Measurements from ENCODE around the gene LPIN1. TPM values are rescaled to one million over a fixed set of nuclear protein-coding genes. Genes with fewer than 3 reads are reported as not detected.
A peak's percentile ranks its signal among the peaks of the same experiment; 100 is the strongest.

LPIN1 gene
- total and polyA plus RNA-seq, 2 of the 13 experiments (the other 11 are each of a cell fraction or from before 2014, with no cell fraction given), result 9.7 to 19.4 TPM

DNA sequence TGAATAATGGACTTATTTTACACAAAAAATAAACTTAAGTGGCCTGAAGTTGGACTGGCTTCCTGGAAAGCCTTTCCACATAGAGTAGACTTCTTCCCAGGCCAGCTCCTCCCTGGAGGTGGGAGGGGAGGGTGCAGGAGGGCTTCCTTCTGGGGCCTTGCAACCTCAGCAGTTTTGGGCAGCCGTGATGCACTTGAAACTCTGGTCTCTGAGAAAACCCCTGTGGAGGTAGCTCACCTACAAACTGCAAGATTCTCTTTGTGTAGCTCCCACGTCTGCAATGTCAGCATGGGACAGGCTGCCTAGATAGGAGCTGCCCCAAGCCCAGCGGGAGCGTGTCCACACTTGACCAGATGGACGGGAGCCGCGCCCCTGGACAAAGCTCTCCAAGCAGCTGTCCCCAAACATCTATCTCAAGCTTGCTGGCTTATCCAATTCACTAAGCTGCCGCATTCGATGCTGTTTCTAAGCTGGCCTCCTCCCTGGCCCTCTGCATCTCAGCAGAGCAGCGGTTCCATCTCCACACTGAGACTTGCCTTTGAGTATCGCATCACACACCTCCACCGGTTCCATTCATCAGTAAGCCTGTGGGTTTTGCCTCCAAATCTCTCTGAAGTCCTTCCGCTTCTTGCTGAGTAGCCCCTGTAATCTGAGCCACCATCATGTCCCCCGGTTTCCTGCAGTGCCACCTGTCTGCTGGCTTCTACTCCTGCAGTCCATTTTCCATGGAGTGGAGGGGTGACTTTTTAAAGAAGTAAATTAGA is 1.6 kb upstream of the LPIN1 start (continued):
- TF ChIP-seq, protein P1, sequence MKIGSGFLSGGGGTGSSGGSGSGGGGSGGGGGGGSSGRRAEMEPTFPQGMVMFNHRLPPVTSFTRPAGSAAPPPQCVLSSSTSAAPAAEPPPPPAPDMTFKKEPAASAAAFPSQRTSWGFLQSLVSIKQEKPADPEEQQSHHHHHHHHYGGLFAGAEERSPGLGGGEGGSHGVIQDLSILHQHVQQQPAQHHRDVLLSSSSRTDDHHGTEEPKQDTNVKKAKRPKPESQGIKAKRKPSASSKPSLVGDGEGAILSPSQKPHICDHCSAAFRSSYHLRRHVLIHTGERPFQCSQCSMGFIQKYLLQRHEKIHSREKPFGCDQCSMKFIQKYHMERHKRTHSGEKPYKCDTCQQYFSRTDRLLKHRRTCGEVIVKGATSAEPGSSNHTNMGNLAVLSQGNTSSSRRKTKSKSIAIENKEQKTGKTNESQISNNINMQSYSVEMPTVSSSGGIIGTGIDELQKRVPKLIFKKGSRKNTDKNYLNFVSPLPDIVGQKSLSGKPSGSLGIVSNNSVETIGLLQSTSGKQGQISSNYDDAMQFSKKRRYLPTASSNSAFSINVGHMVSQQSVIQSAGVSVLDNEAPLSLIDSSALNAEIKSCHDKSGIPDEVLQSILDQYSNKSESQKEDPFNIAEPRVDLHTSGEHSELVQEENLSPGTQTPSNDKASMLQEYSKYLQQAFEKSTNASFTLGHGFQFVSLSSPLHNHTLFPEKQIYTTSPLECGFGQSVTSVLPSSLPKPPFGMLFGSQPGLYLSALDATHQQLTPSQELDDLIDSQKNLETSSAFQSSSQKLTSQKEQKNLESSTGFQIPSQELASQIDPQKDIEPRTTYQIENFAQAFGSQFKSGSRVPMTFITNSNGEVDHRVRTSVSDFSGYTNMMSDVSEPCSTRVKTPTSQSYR (CRISPR knock-in tag; IDR thresholded peaks at IDR 0.05; ENCODE audit: borderline replicate concordance), result no peak
- peak; percentile 31; the same call in 1 of the 2 replicates for TF ChIP-seq REPIN1 (CRISPR knock-in tag; IDR thresholded peaks at IDR 0.05; ENCODE audit: borderline replicate concordance, low read depth)
- no peak for TF ChIP-seq MAZ (IDR thresholded peaks at IDR 0.05; ENCODE audit: borderline replicate concordance, low read depth, low read length)
- TF ChIP-seq MAZ (CRISPR knock-in tag; IDR thresholded peaks at IDR 0.05; ENCODE audit: low read depth), result no peak
- TF ChIP-seq, protein P2, sequence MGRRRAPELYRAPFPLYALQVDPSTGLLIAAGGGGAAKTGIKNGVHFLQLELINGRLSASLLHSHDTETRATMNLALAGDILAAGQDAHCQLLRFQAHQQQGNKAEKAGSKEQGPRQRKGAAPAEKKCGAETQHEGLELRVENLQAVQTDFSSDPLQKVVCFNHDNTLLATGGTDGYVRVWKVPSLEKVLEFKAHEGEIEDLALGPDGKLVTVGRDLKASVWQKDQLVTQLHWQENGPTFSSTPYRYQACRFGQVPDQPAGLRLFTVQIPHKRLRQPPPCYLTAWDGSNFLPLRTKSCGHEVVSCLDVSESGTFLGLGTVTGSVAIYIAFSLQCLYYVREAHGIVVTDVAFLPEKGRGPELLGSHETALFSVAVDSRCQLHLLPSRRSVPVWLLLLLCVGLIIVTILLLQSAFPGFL (CRISPR knock-in tag; IDR thresholded peaks at IDR 0.05), result no peak
- TF ChIP-seq NR1H2 (CRISPR knock-in tag; IDR thresholded peaks at IDR 0.05; ENCODE audit: borderline replicate concordance, low read depth), result no peak
- TF ChIP-seq ZNF34 (CRISPR knock-in tag; IDR thresholded peaks at IDR 0.05; ENCODE audit: borderline replicate concordance), result no peak
- no peak for TF ChIP-seq ZNF33A (CRISPR knock-in tag; IDR thresholded peaks at IDR 0.05; ENCODE audit: borderline replicate concordance)
- TF ChIP-seq, protein P3, sequence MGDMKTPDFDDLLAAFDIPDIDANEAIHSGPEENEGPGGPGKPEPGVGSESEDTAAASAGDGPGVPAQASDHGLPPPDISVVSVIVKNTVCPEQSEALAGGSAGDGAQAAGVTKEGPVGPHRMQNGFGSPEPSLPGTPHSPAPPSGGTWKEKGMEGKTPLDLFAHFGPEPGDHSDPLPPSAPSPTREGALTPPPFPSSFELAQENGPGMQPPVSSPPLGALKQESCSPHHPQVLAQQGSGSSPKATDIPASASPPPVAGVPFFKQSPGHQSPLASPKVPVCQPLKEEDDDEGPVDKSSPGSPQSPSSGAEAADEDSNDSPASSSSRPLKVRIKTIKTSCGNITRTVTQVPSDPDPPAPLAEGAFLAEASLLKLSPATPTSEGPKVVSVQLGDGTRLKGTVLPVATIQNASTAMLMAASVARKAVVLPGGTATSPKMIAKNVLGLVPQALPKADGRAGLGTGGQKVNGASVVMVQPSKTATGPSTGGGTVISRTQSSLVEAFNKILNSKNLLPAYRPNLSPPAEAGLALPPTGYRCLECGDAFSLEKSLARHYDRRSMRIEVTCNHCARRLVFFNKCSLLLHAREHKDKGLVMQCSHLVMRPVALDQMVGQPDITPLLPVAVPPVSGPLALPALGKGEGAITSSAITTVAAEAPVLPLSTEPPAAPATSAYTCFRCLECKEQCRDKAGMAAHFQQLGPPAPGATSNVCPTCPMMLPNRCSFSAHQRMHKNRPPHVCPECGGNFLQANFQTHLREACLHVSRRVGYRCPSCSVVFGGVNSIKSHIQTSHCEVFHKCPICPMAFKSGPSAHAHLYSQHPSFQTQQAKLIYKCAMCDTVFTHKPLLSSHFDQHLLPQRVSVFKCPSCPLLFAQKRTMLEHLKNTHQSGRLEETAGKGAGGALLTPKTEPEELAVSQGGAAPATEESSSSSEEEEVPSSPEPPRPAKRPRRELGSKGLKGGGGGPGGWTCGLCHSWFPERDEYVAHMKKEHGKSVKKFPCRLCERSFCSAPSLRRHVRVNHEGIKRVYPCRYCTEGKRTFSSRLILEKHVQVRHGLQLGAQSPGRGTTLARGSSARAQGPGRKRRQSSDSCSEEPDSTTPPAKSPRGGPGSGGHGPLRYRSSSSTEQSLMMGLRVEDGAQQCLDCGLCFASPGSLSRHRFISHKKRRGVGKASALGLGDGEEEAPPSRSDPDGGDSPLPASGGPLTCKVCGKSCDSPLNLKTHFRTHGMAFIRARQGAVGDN (CRISPR knock-in tag; IDR thresholded peaks at IDR 0.05), result peak; percentile 46
- peak; percentile 84 for TF ChIP-seq MAFF (IDR thresholded peaks at IDR 0.05; ENCODE audit: low read depth, low read length)
- TF ChIP-seq ZNF615 (CRISPR knock-in tag; IDR thresholded peaks at IDR 0.05; ENCODE audit: borderline replicate concordance), result no peak
- TF ChIP-seq, protein P4, sequence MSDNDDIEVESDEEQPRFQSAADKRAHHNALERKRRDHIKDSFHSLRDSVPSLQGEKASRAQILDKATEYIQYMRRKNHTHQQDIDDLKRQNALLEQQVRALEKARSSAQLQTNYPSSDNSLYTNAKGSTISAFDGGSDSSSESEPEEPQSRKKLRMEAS (IDR thresholded peaks at IDR 0.05), result peak; percentile 56
